CD4-positive, alpha-beta T cell treated with Interleukin-15 for 4 hours (primary cell): ENCODE results near the gene ACBD7.

ENCODE experiments used
- DNase-seq: peaks from one replicate; pipeline ENCODE4 v3.0.0-alpha.2; 2020; ENCODE audit warnings: low spot score

Gene ACBD7

GRCh38 chr10:15091418-15091817 is 2.8 kb upstream of the ACBD7 start:
- DNase-seq = no peak

- peak; percentile 48 for DNase-seq
Measured at GRCh38 chr10:15084502-15084922, 4.1 kb downstream of the ACBD7 start.

GRCh38 chr10:15083674-15084501 is 4.7 kb downstream of the ACBD7 start:
- no peak for DNase-seq

- DNase-seq = no peak
Measured at GRCh38 chr10:15075421-15075820, 13.2 kb downstream of the ACBD7 start.

- no peak for DNase-seq
Measured at GRCh38 chr10:15072358-15072757, 16.2 kb downstream of the ACBD7 start.

GRCh38 chr10:15069230-15069629 is 19.3 kb downstream of the ACBD7 start:
- DNase-seq = no peak

GRCh38 chr10:15068802-15069201 is 19.8 kb downstream of the ACBD7 start:
- no peak for DNase-seq

GRCh38 chr10:15067154-15067553 is 21.4 kb downstream of the ACBD7 start:
- no peak for DNase-seq

GRCh38 chr10:15060638-15061037 is 27.9 kb downstream of the ACBD7 start:
- no peak for DNase-seq

- DNase-seq = no peak
Measured at GRCh38 chr10:15059914-15060313, 28.7 kb downstream of the ACBD7 start.

- no peak for DNase-seq
Measured at GRCh38 chr10:15058689-15059088, 29.9 kb downstream of the ACBD7 start.

- DNase-seq = no peak
Measured at GRCh38 chr10:15053061-15053460, 35.5 kb downstream of the ACBD7 start.

GRCh38 chr10:15052121-15052520 is 36.5 kb downstream of the ACBD7 start:
- DNase-seq = no peak

GRCh38 chr10:15049533-15049932 is 39.0 kb downstream of the ACBD7 start:
- DNase-seq = no peak

- DNase-seq = no peak
Measured at GRCh38 chr10:15046626-15047025, 42.0 kb downstream of the ACBD7 start.

- no peak for DNase-seq
Measured at GRCh38 chr10:15045380-15045779, 43.2 kb downstream of the ACBD7 start.

- no peak for DNase-seq
Measured at GRCh38 chr10:15043674-15044073, 44.9 kb downstream of the ACBD7 start, which contains the start of gene OLAH. OLAH (plus strand) TSS chr10:15043943; CDS start chr10:15047289, 3,346 bp downstream.

GRCh38 chr10:15038416-15038815 is 50.2 kb downstream of the ACBD7 start:
- DNase-seq = no peak

GRCh38 chr10:15037691-15038090 is 50.9 kb downstream of the ACBD7 start:
- no peak for DNase-seq

GRCh38 chr10:15035385-15036301 is 52.9 kb downstream of the ACBD7 start:
- peak; percentile 5 for DNase-seq

- no peak for DNase-seq
Measured at GRCh38 chr10:15027741-15028140, 60.8 kb downstream of the ACBD7 start.
